ENCODE measurements around the gene KLHL2. TPM values are rescaled to one million over a fixed set of nuclear protein-coding genes. Genes with fewer than 3 reads are reported as not detected.

The KLHL2 gene
- total RNA-seq, 6 experiments from 2014 or later: 10.9 to 13.7 (median 11.4) TPM

GRCh38 chr4:165351359-165352130, 144.2 kb downstream of the KLHL2 start:
- no peaks in the 10 kb centered on the region for H3K9me3 Mint-ChIP-seq
- H3K4me3 Mint-ChIP-seq: no peak overlapping the region
- H3K36me3 Mint-ChIP-seq (ENCODE audit: low read depth): no peaks in the 10 kb centered on the region
- no peak for DNase-seq
- H3K27me3 Mint-ChIP-seq (ENCODE audit: insufficient read depth): peaks cover 9% of the 10 kb centered on the region
- no peak overlapping the region for H3K27ac Mint-ChIP-seq
- H3K4me1 Mint-ChIP-seq (ENCODE audit: low read depth): no peaks in the 10 kb centered on the region
- TF ChIP-seq CTCF (IDR thresholded peaks at IDR 0.05): no peak; the same call in 1 of the 2 replicates

DNA sequence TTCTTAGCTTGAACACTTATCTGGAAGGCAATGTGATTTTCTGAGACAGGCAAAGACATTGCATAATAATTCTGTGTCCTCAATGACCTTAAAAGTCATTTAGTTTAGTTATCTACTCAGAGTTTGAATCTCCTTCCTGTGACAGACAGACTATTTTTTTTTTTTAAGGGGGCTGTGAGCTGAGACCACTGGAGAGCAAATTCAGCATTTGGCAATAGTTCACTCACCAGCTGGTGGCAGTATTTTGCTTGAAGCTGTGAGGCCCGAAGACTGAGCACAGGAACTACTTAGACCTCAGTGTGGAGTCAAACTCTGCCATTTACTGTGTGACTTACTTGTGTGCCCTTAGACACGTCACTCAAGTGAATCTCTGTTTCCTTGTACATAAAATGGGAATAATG, 148.5 kb downstream of the KLHL2 start:
- H3K4me3 Mint-ChIP-seq: no peak overlapping the region
- H3K27ac Mint-ChIP-seq: no peak overlapping the region
- H3K9me3 Mint-ChIP-seq: no peaks in the 10 kb centered on the region
- peak; percentile 33 for DNase-seq
- no peaks in the 10 kb centered on the region for H3K36me3 Mint-ChIP-seq (ENCODE audit: low read depth)
- H3K27me3 Mint-ChIP-seq (ENCODE audit: insufficient read depth): peaks cover 23% of the 10 kb centered on the region
- peak; percentile 70 for TF ChIP-seq CTCF (IDR thresholded peaks at IDR 0.05)
- peaks cover 13% of the 10 kb centered on the region; the same call in 1 of the 2 replicates for H3K4me1 Mint-ChIP-seq (ENCODE audit: low read depth)

DNA sequence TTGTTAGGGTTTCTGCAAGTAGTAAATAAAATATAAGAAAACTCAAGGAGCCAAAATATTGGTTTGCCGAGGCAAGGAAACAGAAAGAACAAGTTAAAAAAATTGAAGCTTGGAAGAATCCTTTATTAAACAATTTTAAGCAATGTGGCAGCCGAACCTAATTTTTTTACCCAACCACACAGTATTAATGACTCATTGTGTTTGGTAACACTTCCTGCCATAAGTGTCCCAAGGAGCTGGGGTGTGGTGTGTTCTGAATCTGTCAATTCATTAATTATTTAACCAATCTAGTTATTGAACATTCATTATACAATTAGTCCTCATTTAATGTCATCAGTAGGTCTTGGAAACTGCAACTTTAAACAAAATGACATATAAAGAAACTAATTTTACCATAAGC, 152.1 kb downstream of the KLHL2 start:
- no peaks in the 10 kb centered on the region for H3K36me3 Mint-ChIP-seq (ENCODE audit: low read depth)
- no peak overlapping the region for H3K27ac Mint-ChIP-seq
- DNase-seq: no peak
- no peak overlapping the region for H3K4me3 Mint-ChIP-seq
- no peak for TF ChIP-seq CTCF (IDR thresholded peaks at IDR 0.05)
- peaks cover 24% of the 10 kb centered on the region for H3K27me3 Mint-ChIP-seq (ENCODE audit: insufficient read depth)
- no peaks in the 10 kb centered on the region for H3K9me3 Mint-ChIP-seq
- peaks cover 13% of the 10 kb centered on the region; the same call in 1 of the 2 replicates for H3K4me1 Mint-ChIP-seq (ENCODE audit: low read depth)

- Mint-ChIP-seq H3K27me3 (ENCODE audit: insufficient read depth) (peaks cover 24% of the 10 kb centered on the region), H3K9me3 (no peaks in the 10 kb centered on the region), H3K4me1 (ENCODE audit: low read depth) (peaks cover 13% of the 10 kb centered on the region; the same call in 1 of the 2 replicates), H3K4me3 (no peak overlapping the region), H3K27ac (no peak overlapping the region), H3K36me3 (ENCODE audit: low read depth) (no peaks in the 10 kb centered on the region)
- TF ChIP-seq CTCF (IDR thresholded peaks at IDR 0.05): no peak
- no peak for DNase-seq
These were observed 152.8 kb downstream of the KLHL2 start for GRCh38 chr4:165360041-165360695.

GRCh38 chr4:165360985-165361670, 153.8 kb downstream of the KLHL2 start:
- no peak for TF ChIP-seq CTCF (IDR thresholded peaks at IDR 0.05)
- DNase-seq: no peak
- H3K4me1 Mint-ChIP-seq (ENCODE audit: low read depth): peaks cover 13% of the 10 kb centered on the region; the same call in 1 of the 2 replicates
- H3K4me3 Mint-ChIP-seq: no peak overlapping the region
- H3K27me3 Mint-ChIP-seq (ENCODE audit: insufficient read depth): peaks cover 21% of the 10 kb centered on the region
- no peak overlapping the region for H3K27ac Mint-ChIP-seq
- H3K9me3 Mint-ChIP-seq: no peaks in the 10 kb centered on the region
- H3K36me3 Mint-ChIP-seq (ENCODE audit: low read depth): no peaks in the 10 kb centered on the region
